Right forelimb (tissue), 1 donor: ENCODE measurements around the gene GABRA5.
"Not testable (repeated sequence)": the region's sequence is repeated elsewhere in the genome, so short reads cannot be mapped to it uniquely, and the experiment has no call there.

ENCODE experiments used
- DNase-seq: peaks from one replicate; pipeline ENCODE4 v3.0.0-alpha.2; 2018

GABRA5 gene

GRCh38 chr15:26879706-26880105 lies 12.8 kb downstream of the GABRA5 start:
- DNase-seq = no peak

GRCh38 chr15:26882112-26882511 lies 15.2 kb downstream of the GABRA5 start:
- no peak for DNase-seq

GRCh38 chr15:26882616-26883365 lies 15.9 kb downstream of the GABRA5 start:
- no peak for DNase-seq

- DNase-seq = no peak
Measured at GRCh38 chr15:26883466-26883865, 16.6 kb downstream of the GABRA5 start.

GRCh38 chr15:26886566-26886965 lies 19.7 kb downstream of the GABRA5 start:
- no peak for DNase-seq

- DNase-seq = no peak
Measured at GRCh38 chr15:26887926-26888666, 21.2 kb downstream of the GABRA5 start.

GRCh38 chr15:26888761-26889160 lies 21.9 kb downstream of the GABRA5 start:
- DNase-seq = no peak

GRCh38 chr15:26889298-26889898 lies 22.5 kb downstream of the GABRA5 start:
- peak; percentile 73 for DNase-seq

GRCh38 chr15:26890451-26890850 lies 23.6 kb downstream of the GABRA5 start:
- no peak for DNase-seq

GRCh38 chr15:26890988-26891387 lies 24.1 kb downstream of the GABRA5 start:
- no peak for DNase-seq

GRCh38 chr15:26891448-26892181 lies 24.8 kb downstream of the GABRA5 start:
- DNase-seq = peak; percentile 89

GRCh38 chr15:26892182-26892518 lies 25.3 kb downstream of the GABRA5 start:
- DNase-seq = no peak

GRCh38 chr15:26892678-26893077 lies 25.8 kb downstream of the GABRA5 start:
- no peak for DNase-seq

- no peak for DNase-seq
Measured at GRCh38 chr15:26893351-26894065, 26.6 kb downstream of the GABRA5 start.

- DNase-seq = no peak
Measured at GRCh38 chr15:26894181-26894580, 27.3 kb downstream of the GABRA5 start.

GRCh38 chr15:26895346-26895745 lies 28.5 kb downstream of the GABRA5 start:
- not testable (repeated sequence) for DNase-seq

- DNase-seq = no peak
Measured at GRCh38 chr15:26899658-26900057, 32.8 kb downstream of the GABRA5 start.

- DNase-seq = no peak
Measured at GRCh38 chr15:26901041-26901440, 34.2 kb downstream of the GABRA5 start.

GRCh38 chr15:26910715-26911114 lies 43.9 kb downstream of the GABRA5 start:
- DNase-seq = no peak

GRCh38 chr15:26921433-26921832 lies 54.6 kb downstream of the GABRA5 start:
- DNase-seq = no peak

- no peak for DNase-seq
Measured at GRCh38 chr15:26926081-26926480, 59.2 kb downstream of the GABRA5 start.

- DNase-seq = no peak
Measured at GRCh38 chr15:26928051-26928450, 61.2 kb downstream of the GABRA5 start.

- no peak for DNase-seq
Measured at GRCh38 chr15:26929588-26929987, 62.7 kb downstream of the GABRA5 start.
